ENCODE measurements around the gene COPE. TPM values are rescaled to one million over a fixed set of nuclear protein-coding genes. Genes with fewer than 3 reads are reported as not detected.

The COPE gene
- 194 and 196 TPM in 2 replicates for total RNA-seq
- long read RNA-seq, transcript COPE-201 (10 exons, 1,141 nt), result major isoform, 16 of 18 reads
- long read RNA-seq, partial matches to known transcripts, result 1 of 18 reads
- long read RNA-seq, other reads (novel, unspliced or antisense), result 1 of 18 reads

GRCh38 chr19:18919086-18919899, at the start of gene COPE, which contains the start of gene DDX49:
Gene COPE, minus strand, starts transcription at chr19:18919387. Its CDS starts 39 bp downstream, at chr19:18919348.
Gene DDX49, plus strand, starts transcription at chr19:18919715. Its CDS starts 27 bp downstream, at chr19:18919742.
- H3K4me1 Mint-ChIP-seq, result peaks cover 25% of the 10 kb centered on the region
- peak within 1 kb of the TSS; percentile 92 for H3K27ac Mint-ChIP-seq (ENCODE audit: unreplicated experiment)
- peaks cover 3% of the 10 kb centered on the region for H3K27me3 Mint-ChIP-seq (ENCODE audit: low read depth)
- peak within 1 kb of the TSS; percentile 88 for H3K4me3 Mint-ChIP-seq
- H3K9me3 Mint-ChIP-seq, result no peaks in the 10 kb centered on the region
- DNase-seq (ENCODE audit: low read depth, low spot score), result peak; percentile 93
- no peaks in the 10 kb centered on the region for H3K36me3 Mint-ChIP-seq (ENCODE audit: low read depth)
- no peak for TF ChIP-seq CTCF (conservative IDR thresholded peaks at IDR 0.05)

- no peak for DNase-seq (ENCODE audit: low read depth, low spot score)
- no peak overlapping the region for H3K27ac Mint-ChIP-seq (ENCODE audit: unreplicated experiment)
- H3K36me3 Mint-ChIP-seq (ENCODE audit: low read depth), result no peaks in the 10 kb centered on the region
- no peak overlapping the region for H3K4me3 Mint-ChIP-seq
- no peaks in the 10 kb centered on the region for H3K9me3 Mint-ChIP-seq
- H3K27me3 Mint-ChIP-seq (ENCODE audit: low read depth), result no peaks in the 10 kb centered on the region
- H3K4me1 Mint-ChIP-seq, result no peaks in the 10 kb centered on the region
- no peak for TF ChIP-seq CTCF (conservative IDR thresholded peaks at IDR 0.05)
These were observed 48.4 kb upstream of the COPE start for GRCh38 chr19:18967358-18968146.

- H3K9me3 Mint-ChIP-seq, result no peaks in the 10 kb centered on the region
- no peak overlapping the region for H3K27ac Mint-ChIP-seq (ENCODE audit: unreplicated experiment)
- H3K27me3 Mint-ChIP-seq (ENCODE audit: low read depth), result peaks cover 11% of the 10 kb centered on the region
- H3K36me3 Mint-ChIP-seq (ENCODE audit: low read depth), result no peaks in the 10 kb centered on the region
- no peak overlapping the region for H3K4me3 Mint-ChIP-seq
- no peak for DNase-seq (ENCODE audit: low read depth, low spot score)
- no peak for TF ChIP-seq CTCF (conservative IDR thresholded peaks at IDR 0.05)
- peaks cover 4% of the 10 kb centered on the region for H3K4me1 Mint-ChIP-seq
These were observed 47.1 kb upstream of the COPE start for GRCh38 chr19:18966307-18966706.

- Mint-ChIP-seq H3K27ac (ENCODE audit: unreplicated experiment) (no peak overlapping the region), H3K4me1 (peaks cover 7% of the 10 kb centered on the region), H3K36me3 (ENCODE audit: low read depth) (no peaks in the 10 kb centered on the region), H3K4me3 (no peak overlapping the region), H3K27me3 (ENCODE audit: low read depth) (peaks cover 13% of the 10 kb centered on the region), H3K9me3 (no peaks in the 10 kb centered on the region)
- no peak for TF ChIP-seq CTCF (conservative IDR thresholded peaks at IDR 0.05)
- DNase-seq (ENCODE audit: low read depth, low spot score), result no peak
These were observed 44.9 kb upstream of the COPE start for GRCh38 chr19:18964121-18964520.

- Mint-ChIP-seq H3K9me3 (no peaks in the 10 kb centered on the region), H3K4me3 (no peak overlapping the region), H3K27ac (ENCODE audit: unreplicated experiment) (no peak overlapping the region), H3K4me1 (peaks cover 7% of the 10 kb centered on the region), H3K36me3 (ENCODE audit: low read depth) (no peaks in the 10 kb centered on the region), H3K27me3 (ENCODE audit: low read depth) (peaks cover 13% of the 10 kb centered on the region)
- DNase-seq (ENCODE audit: low read depth, low spot score), result no peak
- no peak for TF ChIP-seq CTCF (conservative IDR thresholded peaks at IDR 0.05)
These were observed 42.8 kb upstream of the COPE start for GRCh38 chr19:18961767-18962620.

Data from neural crest cell (in vitro differentiated cells).